ENCODE data around the gene NAPSA. TPM values are rescaled to one million over a fixed set of nuclear protein-coding genes. Genes with fewer than 3 reads are reported as not detected.
"Not testable (repeated sequence)": the region's sequence is repeated elsewhere in the genome, so short reads cannot be mapped to it uniquely, and the experiment has no call there.

NAPSA gene
- total RNA-seq, 1 donor from 2014 or later: not detected

DNA sequence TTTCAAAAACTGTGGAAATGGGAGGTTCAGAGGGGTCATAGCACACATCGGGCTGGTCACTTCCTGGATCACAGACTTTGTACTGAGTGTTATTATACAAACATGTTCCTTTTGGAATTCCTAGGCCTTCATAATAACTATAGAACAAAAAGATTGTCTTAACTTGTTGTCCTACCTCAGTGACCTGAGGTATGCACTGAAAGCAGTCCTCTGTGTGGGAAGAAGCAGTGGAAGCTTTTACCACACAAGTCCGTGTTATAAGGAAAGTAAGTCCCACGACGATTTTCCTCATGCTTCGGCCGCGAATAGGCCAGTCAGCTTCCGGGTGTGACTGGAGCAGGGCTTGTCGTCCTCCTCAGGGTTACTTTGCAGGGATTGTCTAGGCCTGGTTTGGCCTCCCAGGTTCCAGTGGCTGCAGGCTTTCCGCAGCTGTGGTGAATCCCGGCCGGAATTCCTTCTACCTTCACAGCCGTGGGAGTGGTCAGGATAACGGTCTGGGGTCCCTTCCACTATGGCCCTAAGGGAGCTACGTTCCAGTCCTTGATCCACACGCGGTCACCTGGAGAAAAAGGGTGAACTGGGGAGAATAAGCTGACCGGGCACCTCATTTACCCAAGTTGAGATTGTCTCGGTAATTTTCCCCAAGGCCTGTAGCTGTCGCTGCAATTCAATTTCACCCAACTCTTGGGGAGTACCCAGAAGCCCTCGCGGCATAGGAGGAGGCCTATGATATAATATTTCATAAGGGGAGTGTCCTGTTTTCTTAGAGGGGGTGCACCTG, 16.0 kb downstream of the NAPSA start:
- Histone ChIP-seq H3K9ac (ENCODE audit: low read length) (no peak overlapping the region), H3K79me2 (ENCODE audit: insufficient read depth, low read length) (no peaks in the 10 kb centered on the region), H3K9me3 (ENCODE audit: insufficient read depth, low read depth, low read length) (peaks cover 6% of the 10 kb centered on the region), H3K4me2 (ENCODE audit: low read length) (no peak overlapping the region), H3K27me3 (ENCODE audit: insufficient read depth, low read length) (no peaks in the 10 kb centered on the region), H3K36me3 (ENCODE audit: insufficient read depth, low read length) (no peaks in the 10 kb centered on the region), H2AFZ (ENCODE audit: low read depth, low read length) (no peak overlapping the region), H4K20me1 (ENCODE audit: insufficient read depth, low read length) (no peaks in the 10 kb centered on the region), H3K27ac (ENCODE audit: low read depth, low read length) (no peak overlapping the region), H3K4me1 (ENCODE audit: insufficient read depth, low read length) (no peaks in the 10 kb centered on the region), H3K4me3 (ENCODE audit: insufficient read depth, low read depth, low read length) (no peak overlapping the region)
- no peaks in the 10 kb centered on the region for H3K27me3 Mint-ChIP-seq (ENCODE audit: low read depth, unreplicated experiment)
- no peaks in the 10 kb centered on the region for H3K36me3 Mint-ChIP-seq (ENCODE audit: low read depth, unreplicated experiment)
- no peaks in the 10 kb centered on the region for H3K4me1 Mint-ChIP-seq (ENCODE audit: low read depth, unreplicated experiment)
- no peak for FAIRE-seq
- no peak for DNase-seq (ENCODE audit: low read depth)
- H3K27ac Mint-ChIP-seq (ENCODE audit: unreplicated experiment): no peak overlapping the region
- no peak for TF ChIP-seq EZH2 (IDR thresholded peaks at IDR 0.05; ENCODE audit: insufficient read depth, low read length)
- TF ChIP-seq, protein P1, sequence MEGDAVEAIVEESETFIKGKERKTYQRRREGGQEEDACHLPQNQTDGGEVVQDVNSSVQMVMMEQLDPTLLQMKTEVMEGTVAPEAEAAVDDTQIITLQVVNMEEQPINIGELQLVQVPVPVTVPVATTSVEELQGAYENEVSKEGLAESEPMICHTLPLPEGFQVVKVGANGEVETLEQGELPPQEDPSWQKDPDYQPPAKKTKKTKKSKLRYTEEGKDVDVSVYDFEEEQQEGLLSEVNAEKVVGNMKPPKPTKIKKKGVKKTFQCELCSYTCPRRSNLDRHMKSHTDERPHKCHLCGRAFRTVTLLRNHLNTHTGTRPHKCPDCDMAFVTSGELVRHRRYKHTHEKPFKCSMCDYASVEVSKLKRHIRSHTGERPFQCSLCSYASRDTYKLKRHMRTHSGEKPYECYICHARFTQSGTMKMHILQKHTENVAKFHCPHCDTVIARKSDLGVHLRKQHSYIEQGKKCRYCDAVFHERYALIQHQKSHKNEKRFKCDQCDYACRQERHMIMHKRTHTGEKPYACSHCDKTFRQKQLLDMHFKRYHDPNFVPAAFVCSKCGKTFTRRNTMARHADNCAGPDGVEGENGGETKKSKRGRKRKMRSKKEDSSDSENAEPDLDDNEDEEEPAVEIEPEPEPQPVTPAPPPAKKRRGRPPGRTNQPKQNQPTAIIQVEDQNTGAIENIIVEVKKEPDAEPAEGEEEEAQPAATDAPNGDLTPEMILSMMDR (IDR thresholded peaks at IDR 0.05; ENCODE audit: insufficient read depth, low read depth, low read length): no peak
- no peak overlapping the region for H3K4me3 Mint-ChIP-seq (ENCODE audit: unreplicated experiment)
- peaks cover 11% of the 10 kb centered on the region for H3K9me3 Mint-ChIP-seq (ENCODE audit: unreplicated experiment)

DNA sequence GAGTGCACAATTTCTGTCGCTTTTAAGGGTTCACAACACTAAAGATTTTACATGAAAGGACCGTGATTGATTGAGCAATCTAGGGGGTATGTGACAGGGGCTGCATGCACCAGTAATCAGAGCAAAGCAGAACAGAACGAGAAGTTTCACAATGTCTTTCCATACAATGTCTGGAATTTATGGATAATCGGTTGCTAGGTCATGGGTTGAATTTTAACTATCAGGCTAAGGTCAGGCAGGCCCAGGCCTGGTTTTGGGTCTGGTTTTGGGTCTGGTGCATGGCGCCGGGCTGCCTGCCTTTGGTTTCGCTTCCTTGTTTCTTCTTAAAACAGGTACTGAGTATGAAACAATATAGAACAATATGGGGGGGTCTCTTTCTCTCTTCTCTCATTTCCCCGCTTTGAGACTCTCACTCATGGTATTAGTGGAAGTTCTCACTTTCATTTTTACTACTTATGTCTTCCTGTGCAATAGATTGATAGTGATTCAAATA, 18.3 kb downstream of the NAPSA start:
- not testable (repeated sequence) for H2AFZ ChIP-seq (ENCODE audit: low read depth, low read length); H3K4me1 ChIP-seq (ENCODE audit: insufficient read depth, low read length); H3K4me3 ChIP-seq (ENCODE audit: insufficient read depth, low read depth, low read length); DNase-seq (ENCODE audit: low read depth); H3K27me3 Mint-ChIP-seq (ENCODE audit: low read depth, unreplicated experiment); H3K36me3 ChIP-seq (ENCODE audit: insufficient read depth, low read length); H3K9me3 ChIP-seq (ENCODE audit: insufficient read depth, low read depth, low read length); H3K27me3 ChIP-seq (ENCODE audit: insufficient read depth, low read length); H3K27ac ChIP-seq (ENCODE audit: low read depth, low read length); H3K4me3 Mint-ChIP-seq (ENCODE audit: unreplicated experiment); H3K4me1 Mint-ChIP-seq (ENCODE audit: low read depth, unreplicated experiment); H3K79me2 ChIP-seq (ENCODE audit: insufficient read depth, low read length); H3K4me2 ChIP-seq (ENCODE audit: low read length); H3K9ac ChIP-seq (ENCODE audit: low read length); H4K20me1 ChIP-seq (ENCODE audit: insufficient read depth, low read length); H3K27ac Mint-ChIP-seq (ENCODE audit: unreplicated experiment); H3K36me3 Mint-ChIP-seq (ENCODE audit: low read depth, unreplicated experiment); FAIRE-seq
- peaks cover 15% of the 10 kb centered on the region for H3K9me3 Mint-ChIP-seq (ENCODE audit: unreplicated experiment)

DNA sequence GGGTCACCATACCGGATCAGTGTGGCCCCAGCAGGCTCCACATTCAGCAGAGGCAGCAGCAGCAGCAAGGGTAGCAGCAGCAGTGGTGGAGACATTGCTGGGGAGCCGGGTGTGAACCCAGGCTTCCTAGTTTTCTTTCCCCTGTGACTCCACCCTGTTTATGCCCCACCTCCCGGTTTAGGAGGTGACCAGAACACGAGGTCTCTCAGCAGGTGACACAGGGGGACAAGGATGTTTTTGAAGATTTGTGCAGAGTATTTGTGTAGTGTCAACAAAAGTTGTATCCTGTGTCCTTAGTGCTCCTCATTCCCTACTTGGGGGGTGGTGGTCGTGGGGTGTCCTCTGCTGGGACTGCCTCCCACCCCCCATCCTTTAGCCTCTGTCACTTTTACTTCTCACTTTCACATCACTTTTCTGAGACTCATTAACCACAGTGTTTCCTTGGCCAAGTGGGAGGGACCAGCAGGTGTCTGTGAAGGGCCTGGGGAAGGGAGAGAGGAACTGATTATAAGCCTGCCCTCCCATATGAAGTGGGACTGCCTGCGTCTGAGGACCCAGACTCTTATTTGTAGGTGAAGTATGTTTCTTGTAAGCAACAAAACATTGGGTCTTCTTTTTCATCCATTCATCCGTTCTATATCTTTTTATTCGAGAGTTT, 20.6 kb downstream of the NAPSA start:
- no peak overlapping the region for H3K9ac ChIP-seq (ENCODE audit: low read length)
- Mint-ChIP-seq H3K36me3 (ENCODE audit: low read depth, unreplicated experiment) (no peaks in the 10 kb centered on the region), H3K27ac (ENCODE audit: unreplicated experiment) (no peak overlapping the region), H3K4me3 (ENCODE audit: unreplicated experiment) (no peak overlapping the region), H3K9me3 (ENCODE audit: unreplicated experiment) (peaks cover 19% of the 10 kb centered on the region), H3K4me1 (ENCODE audit: low read depth, unreplicated experiment) (no peaks in the 10 kb centered on the region), H3K27me3 (ENCODE audit: low read depth, unreplicated experiment) (no peaks in the 10 kb centered on the region)
- no peaks in the 10 kb centered on the region for H3K36me3 ChIP-seq (ENCODE audit: insufficient read depth, low read length)
- H4K20me1 ChIP-seq (ENCODE audit: insufficient read depth, low read length): no peaks in the 10 kb centered on the region
- FAIRE-seq: no peak
- TF ChIP-seq, protein P1 (IDR thresholded peaks at IDR 0.05; ENCODE audit: insufficient read depth, low read depth, low read length): no peak
- TF ChIP-seq EZH2 (IDR thresholded peaks at IDR 0.05; ENCODE audit: insufficient read depth, low read length): no peak
- no peaks in the 10 kb centered on the region for H3K27me3 ChIP-seq (ENCODE audit: insufficient read depth, low read length)
- no peaks in the 10 kb centered on the region for H3K79me2 ChIP-seq (ENCODE audit: insufficient read depth, low read length)
- H3K27ac ChIP-seq (ENCODE audit: low read depth, low read length): no peak overlapping the region
- H3K4me3 ChIP-seq (ENCODE audit: insufficient read depth, low read depth, low read length): no peak overlapping the region
- no peak overlapping the region for H3K4me2 ChIP-seq (ENCODE audit: low read length)
- H2AFZ ChIP-seq (ENCODE audit: low read depth, low read length): no peak overlapping the region
- H3K4me1 ChIP-seq (ENCODE audit: insufficient read depth, low read length): no peaks in the 10 kb centered on the region
- H3K9me3 ChIP-seq (ENCODE audit: insufficient read depth, low read depth, low read length): peaks cover 9% of the 10 kb centered on the region
- no peak for DNase-seq (ENCODE audit: low read depth)

Data from astrocyte (in vitro differentiated cells and primary cell).